Measurements from ENCODE around the gene ACTL7B. TPM values are rescaled to one million over a fixed set of nuclear protein-coding genes. Genes with fewer than 3 reads are reported as not detected.

The ACTL7B gene
- total and polyA plus RNA-seq, 2 donors: 0.02 TPM; not detected in 1

Other genes starting within 250 kb of the ACTL7B start
- not detected for gene ACTL7A, start 6.3 kb upstream of the ACTL7B start, total RNA-seq
- gene ACTL7A, start 6.3 kb upstream of the ACTL7B start, polyA plus RNA-seq: not detected
- gene ELP1, start 78.1 kb upstream of the ACTL7B start, total RNA-seq: 23.4 TPM
- gene ELP1, start 78.1 kb upstream of the ACTL7B start, polyA plus RNA-seq: 25.1 TPM
- gene ABITRAM, start 78.4 kb upstream of the ACTL7B start, total RNA-seq: 8.2 TPM
- gene ABITRAM, start 78.4 kb upstream of the ACTL7B start, polyA plus RNA-seq: 20.7 TPM
- 32.2 TPM for gene CTNNAL1, start 157.5 kb upstream of the ACTL7B start, total RNA-seq
- 26.1 TPM for gene CTNNAL1, start 157.5 kb upstream of the ACTL7B start, polyA plus RNA-seq

All from thymus (tissue), 2 donors.